Stimulated activated CD8-positive, alpha-beta memory T cell treated with anti-CD3 and anti-CD28 coated beads, Interleukin-7, amount 100 ng/mL, for 48 hours (primary cell): ENCODE results near the gene BCL7A.
"Not testable (repeated sequence)": the region's sequence is repeated elsewhere in the genome, so short reads cannot be mapped to it uniquely, and the experiment has no call there.

Source experiments
- DNase-seq, 2 donors: peaks; one replicate each; pipeline ENCODE4 v3.0.0-alpha.2; 2020; ENCODE audit warnings: low read depth in 1 of 2; ENCODE audit errors: extremely low read depth in 1 of 2

BCL7A gene

DNA sequence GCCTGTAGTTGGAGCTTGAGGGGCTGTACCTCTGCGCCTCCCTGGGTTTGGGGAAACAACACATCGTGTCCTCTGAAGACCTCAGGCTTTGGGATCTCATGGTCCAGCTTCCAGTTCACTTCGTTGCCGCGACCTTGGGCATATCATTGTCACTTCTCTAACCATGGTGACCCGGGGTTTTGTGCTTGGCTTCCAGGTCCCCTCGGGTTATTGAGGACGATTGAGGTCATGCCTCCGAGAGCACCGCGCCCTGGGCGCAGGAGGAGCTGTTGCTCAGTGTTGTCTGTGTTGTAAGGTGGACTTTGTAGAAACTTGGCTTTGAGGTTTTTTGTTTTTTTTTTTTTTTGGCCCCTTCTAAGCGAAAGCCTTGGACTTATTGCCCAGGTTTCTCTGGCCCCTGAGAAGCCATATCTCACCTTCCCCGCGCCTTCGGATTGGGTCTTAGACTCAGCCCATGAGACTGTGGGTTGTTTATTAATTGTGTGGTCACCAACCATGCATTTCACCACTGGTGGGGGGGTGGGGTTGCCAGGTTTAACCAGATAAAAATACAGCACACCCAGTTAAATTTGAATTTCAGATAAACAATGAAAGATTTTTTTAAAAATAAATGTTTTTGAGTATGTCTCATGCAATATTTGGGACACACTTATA, 2.6 kb downstream of the BCL7A start:
- DNase-seq: no peak

DNA sequence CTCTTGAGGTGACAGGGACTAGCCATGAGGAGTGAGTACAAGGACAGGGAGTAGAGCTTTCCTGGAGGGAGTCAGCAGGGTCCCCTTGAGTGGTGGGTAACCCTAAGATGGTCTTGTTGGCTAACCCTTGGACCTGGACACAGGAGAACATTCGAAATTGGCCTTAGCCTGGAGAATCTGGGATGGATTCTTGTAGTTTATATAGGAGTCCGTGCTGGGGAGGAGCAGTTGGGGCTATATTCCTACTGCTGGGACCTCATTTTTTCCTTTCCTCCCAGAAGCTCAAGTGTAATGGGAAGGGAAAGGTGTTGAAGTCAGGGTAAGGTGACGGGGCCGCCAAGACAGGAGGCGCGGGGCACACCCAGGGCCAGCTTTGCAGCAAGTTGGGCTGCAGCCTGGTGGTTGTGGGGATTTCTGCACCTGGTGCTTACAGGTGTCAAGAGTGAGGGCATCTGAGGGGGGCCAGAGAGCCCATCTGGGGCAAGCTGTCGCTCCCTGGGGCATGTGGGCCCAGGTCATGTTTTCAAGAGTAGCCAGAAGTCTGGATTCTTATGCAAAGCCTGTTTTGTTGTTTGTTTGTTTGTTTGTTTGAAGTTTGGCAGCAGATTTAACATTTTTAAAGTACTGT, 5.1 kb downstream of the BCL7A start:
- DNase-seq: no peak

DNA sequence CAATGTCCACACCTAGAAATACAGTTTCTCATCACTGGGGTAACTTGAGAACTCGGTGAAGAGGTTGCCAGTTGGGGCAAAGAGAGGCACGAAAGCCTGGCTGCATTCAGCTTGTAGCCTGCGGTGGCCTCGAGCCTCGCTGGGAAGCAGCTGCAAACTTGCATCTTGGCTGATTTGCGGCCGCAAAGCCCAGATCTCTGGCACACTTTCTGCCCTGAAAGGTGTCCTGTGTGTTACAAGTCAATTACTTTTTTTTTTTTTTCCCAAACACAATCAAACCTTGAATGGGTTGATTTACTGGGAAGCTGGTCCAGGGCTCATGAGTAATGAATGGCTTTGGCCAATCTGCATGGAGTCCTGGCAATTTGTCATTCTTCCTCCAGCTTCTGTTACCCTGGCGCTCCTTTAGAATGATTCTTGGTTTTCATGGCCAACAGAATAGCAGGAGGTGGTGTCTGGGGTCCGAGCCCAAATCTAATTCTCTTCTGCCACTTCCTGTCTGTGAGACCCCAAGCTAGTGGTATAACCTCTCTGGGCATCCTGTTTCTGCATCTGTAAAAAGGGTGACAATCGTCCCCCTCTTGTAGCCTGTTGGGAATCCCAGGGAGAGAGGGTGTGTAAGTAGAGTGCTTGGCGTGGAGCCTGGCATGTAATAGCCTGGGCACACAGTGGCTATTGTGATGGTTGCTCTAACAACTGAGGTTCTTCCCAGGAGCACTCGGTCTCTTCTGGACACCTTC, 6.7 kb downstream of the BCL7A start:
- no peak for DNase-seq

DNA sequence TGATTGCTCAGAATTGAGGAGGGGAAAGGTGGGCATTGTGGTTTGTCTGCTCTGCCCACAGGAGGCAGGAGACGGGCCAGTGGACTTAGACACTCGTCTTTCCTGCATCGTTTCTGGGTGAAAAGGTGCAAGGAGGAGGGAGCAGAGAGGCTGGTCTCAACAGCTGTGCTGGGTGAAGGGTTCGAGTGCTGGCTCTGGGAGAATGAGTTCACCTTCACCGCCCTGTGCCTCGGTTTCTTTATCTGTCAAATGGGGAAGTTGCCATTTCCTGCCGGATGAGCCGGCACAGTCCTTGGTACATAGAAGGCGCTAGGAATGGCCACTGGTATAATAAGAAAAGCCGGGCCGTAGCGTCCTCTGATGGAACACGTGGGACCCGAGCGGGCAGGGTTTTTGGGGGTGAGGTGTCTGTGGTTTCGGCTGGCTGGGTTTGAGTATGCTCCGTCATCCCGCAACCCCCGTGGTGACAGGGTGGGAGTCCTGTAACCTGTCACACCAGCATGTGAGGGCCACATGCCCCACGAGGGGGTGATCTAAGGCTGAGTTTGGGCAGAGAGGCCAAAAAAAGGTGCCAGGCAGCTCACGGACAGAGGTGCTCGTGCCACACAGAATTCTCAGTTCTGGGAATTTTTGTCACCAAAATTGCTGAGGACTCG, 7.3 kb downstream of the BCL7A start:
- DNase-seq: peak; percentile 58 to 69

GRCh38 chr12:122029620-122030423, 8.1 kb downstream of the BCL7A start:
- DNase-seq: no peak

DNA sequence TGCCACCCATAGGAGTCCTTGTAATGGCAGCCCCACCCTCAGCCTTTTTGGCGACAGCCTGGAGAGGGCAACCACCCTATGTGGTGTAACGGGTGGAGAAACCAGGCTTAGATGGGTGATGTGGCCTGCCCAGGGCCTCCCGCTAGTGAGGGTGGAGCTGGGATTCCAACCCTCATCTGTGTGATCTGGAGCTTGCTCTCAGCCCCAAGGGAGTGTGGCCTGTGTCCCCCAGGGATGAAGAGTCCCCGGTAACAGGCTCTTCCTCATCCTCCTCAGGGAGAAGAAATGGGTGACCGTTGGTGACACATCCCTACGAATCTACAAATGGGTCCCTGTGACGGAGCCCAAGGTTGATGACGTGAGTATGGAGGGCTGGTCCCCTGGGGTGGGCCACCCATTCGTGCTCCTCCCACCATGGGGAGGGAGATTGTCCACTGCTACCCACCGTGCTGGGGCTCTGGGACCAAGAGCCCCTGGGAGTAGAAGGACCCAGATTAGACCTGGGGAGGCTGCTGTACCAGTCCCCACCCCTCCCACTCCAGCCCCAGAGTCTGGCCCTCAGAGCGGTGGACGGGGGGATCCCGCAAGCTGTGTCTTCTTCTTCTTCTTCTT, 8.8 kb downstream of the BCL7A start:
- DNase-seq: no peak

GRCh38 chr12:122031342-122032216, 9.9 kb downstream of the BCL7A start:
- DNase-seq: no peak

- DNase-seq: no peak
Observed at GRCh38 chr12:122032580-122032979, 10.9 kb downstream of the BCL7A start.

GRCh38 chr12:122035292-122035691, 13.6 kb downstream of the BCL7A start:
- DNase-seq: no peak

- no peak for DNase-seq
Observed at GRCh38 chr12:122036153-122036552, 14.5 kb downstream of the BCL7A start.

GRCh38 chr12:122040579-122041386, 19.1 kb downstream of the BCL7A start:
- DNase-seq: no peak

DNA sequence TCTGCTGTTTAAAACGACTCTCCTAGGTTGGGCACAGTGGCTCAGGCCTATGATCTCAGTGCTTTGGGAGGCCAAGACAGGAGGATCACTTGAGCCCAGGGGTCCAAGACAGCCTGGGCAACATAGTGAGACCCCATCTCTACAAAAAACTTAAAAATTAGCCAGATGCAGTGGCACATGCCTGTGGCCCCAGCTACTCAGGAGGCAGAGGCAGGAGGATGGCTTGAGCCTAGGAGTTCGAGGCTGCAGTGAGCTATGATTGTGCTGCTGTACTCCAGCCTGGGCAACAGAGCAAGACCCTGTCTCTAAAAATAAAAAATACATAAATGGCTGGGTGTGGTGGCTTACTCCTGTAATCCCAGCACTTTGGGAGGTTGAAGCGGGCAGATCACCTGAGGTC, 19.8 kb downstream of the BCL7A start:
- DNase-seq: not testable (repeated sequence)

GRCh38 chr12:122042910-122043309, 21.2 kb downstream of the BCL7A start:
- DNase-seq: no peak

DNA sequence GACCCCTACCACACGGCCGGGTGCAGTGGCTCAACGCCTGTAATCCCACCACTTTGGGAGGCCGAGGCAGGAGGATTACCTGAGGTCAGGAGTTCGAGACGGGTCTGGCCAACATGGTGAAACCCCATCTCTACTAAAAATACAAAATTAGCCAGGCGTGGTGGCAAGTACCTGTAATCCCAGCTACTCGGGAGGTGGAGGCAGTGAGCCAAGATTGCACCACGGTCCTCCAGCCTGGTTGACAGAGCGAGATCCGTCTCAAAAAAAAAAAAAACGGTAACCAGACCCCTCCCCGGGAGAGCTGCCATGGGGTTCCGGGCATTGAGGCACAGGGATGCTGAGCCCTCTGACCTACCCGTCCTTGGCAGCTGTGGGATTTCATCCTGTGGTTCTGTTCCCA, 21.8 kb downstream of the BCL7A start:
- no peak for DNase-seq

DNA sequence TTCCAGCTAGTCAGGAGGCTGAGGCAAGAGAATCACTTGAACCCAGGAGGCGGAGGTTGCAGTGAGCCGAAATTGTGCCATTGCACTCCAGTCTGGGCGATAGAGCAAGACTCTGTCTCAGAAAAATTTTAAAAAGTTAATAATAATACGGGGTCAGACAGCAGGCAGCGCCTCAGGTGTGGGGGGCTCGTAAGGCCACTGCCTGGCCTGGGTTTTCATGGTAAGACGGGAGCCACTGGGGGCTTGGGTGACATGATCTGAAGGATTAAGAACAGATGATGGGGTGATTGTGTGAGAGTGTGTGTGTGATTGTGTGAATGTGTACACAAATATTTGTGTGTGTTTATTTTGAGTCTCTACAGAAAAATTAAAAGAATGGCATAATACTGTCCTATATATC, 23.6 kb downstream of the BCL7A start:
- no peak for DNase-seq

- no peak for DNase-seq
Observed at GRCh38 chr12:122046145-122046544, 24.5 kb downstream of the BCL7A start.

DNA sequence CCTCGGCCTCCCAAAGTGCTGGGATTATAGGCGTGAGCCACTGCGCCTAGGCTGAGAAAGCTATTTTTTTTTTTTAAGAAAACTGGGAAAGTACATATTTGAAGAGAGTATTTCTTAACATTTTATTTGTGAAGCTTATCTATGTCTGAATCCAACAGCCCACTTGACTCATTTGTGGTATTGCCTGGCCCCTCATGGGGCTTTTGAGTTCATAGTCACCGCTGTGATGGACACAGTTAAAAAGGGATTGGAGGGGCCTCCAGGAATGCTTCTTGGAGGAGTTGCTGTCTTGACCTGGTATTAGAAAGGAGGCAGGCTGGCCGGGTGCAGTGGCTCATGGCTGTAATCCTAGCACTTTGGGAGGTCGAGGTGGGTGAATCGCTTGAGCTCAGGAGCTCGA, 26.5 kb downstream of the BCL7A start:
- DNase-seq: no peak

GRCh38 chr12:122049827-122050226, 28.1 kb downstream of the BCL7A start:
- no peak for DNase-seq

DNA sequence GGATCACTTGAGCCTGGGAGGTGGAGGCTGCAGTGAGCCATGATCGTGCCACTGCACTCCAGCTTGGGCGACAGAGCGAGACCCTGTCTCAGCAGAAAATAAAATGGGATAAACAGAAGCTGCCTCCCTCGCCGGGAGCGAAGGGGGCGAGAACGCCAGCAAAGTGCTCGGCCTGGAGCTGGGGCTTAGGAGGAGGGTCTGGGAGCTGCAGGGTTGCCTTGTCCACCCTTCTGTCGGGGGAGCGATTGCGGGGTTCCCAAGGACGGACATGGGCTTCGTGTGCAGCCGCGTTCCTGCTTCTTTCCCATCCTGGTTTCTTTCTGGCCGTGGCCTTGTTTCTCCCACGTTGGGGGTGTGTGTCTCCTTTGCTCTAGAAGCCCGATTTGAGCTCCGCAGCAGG, 29.0 kb downstream of the BCL7A start:
- DNase-seq: no peak
